HG03039 (cell line): ENCODE results near the gene DOCK9.

ENCODE experiments used
- ATAC-seq: cut with Tn5 transposase; IDR thresholded peaks from one replicate; pipeline ENCODE4 v1.9.1; 2021; ENCODE audit warnings: mild to moderate bottlenecking, moderate library complexity; ENCODE audit not compliant: unreplicated experiment

The DOCK9 gene

GRCh38 chr13:98977568-98978265 is at the start of gene DOCK9:
TSS of gene DOCK9 (minus strand) at chr13:98978064. CDS start at chr13:98977909, 155 bp downstream.
- ATAC-seq = no peak

- ATAC-seq = no peak
Measured at GRCh38 chr13:99027260-99027659, 49.4 kb upstream of the DOCK9 start.

- ATAC-seq = no peak
Measured at GRCh38 chr13:99022941-99023340, 45.1 kb upstream of the DOCK9 start.

GRCh38 chr13:99018418-99019180 is 40.7 kb upstream of the DOCK9 start:
- no peak for ATAC-seq

- ATAC-seq = no peak
Measured at GRCh38 chr13:99015606-99016490, 38.0 kb upstream of the DOCK9 start.

GRCh38 chr13:99014522-99014921 is 36.7 kb upstream of the DOCK9 start:
- ATAC-seq = no peak

GRCh38 chr13:99013951-99014350 is 36.1 kb upstream of the DOCK9 start:
- no peak for ATAC-seq

GRCh38 chr13:99012539-99012938 is 34.7 kb upstream of the DOCK9 start:
- no peak for ATAC-seq

- no peak for ATAC-seq
Measured at GRCh38 chr13:99009987-99010551, 32.2 kb upstream of the DOCK9 start.

- no peak for ATAC-seq
Measured at GRCh38 chr13:99008577-99008976, 30.7 kb upstream of the DOCK9 start.

GRCh38 chr13:99007414-99007986 is 29.6 kb upstream of the DOCK9 start:
- no peak for ATAC-seq

- ATAC-seq = no peak
Measured at GRCh38 chr13:99005609-99006008, 27.7 kb upstream of the DOCK9 start.

GRCh38 chr13:99004978-99005377 is 27.1 kb upstream of the DOCK9 start:
- no peak for ATAC-seq

- ATAC-seq = no peak
Measured at GRCh38 chr13:99003851-99004471, 26.1 kb upstream of the DOCK9 start.

- ATAC-seq = no peak
Measured at GRCh38 chr13:99003186-99003585, 25.3 kb upstream of the DOCK9 start.

- ATAC-seq = no peak
Measured at GRCh38 chr13:99002172-99002710, 24.4 kb upstream of the DOCK9 start.

GRCh38 chr13:99000137-99000536 is 22.3 kb upstream of the DOCK9 start:
- no peak for ATAC-seq

GRCh38 chr13:98999639-98999952 is 21.7 kb upstream of the DOCK9 start:
- no peak for ATAC-seq

- no peak for ATAC-seq
Measured at GRCh38 chr13:98998831-98999638, 21.2 kb upstream of the DOCK9 start.
